Temporal lobe (tissue), 2 donors: ENCODE measurements around the gene ZNF638. TPM values are rescaled to one million over a fixed set of nuclear protein-coding genes. Genes with fewer than 3 reads are reported as not detected.

Source experiments
- small RNA-seq: library from RNA; depleted of rRNA; stranded (forward); fragments of <200 nt; gene quantifications from one replicate; pipeline ENCODE3, GENCODE V24; 2014; ENCODE audit warnings: low replicate concordance
- total RNA-seq: library from RNA; depleted of rRNA; stranded (reverse); fragments of >200 nt; gene quantifications from one replicate; pipeline ENCODE4 v1.2.3, GENCODE V29; 2014

ZNF638 gene
- total RNA-seq, 1 donor from 2014 or later, result 233 TPM

Small RNAs within 50 kb of the gene (small RNA-seq; reads per million reads assigned to genes)
- gene RNU6-105P, result not detected

Other genes starting within 250 kb of the ZNF638 start
- gene MCEE, start 201.6 kb upstream of the ZNF638 start, total RNA-seq, result 7.4 TPM
- gene MPHOSPH10, start 201.1 kb upstream of the ZNF638 start, total RNA-seq, result 26.1 TPM
- gene PAIP2B, start 104.7 kb upstream of the ZNF638 start, total RNA-seq, result 13.3 TPM
- 1.5 TPM for gene DYSF, start 121.8 kb downstream of the ZNF638 start, total RNA-seq